ENCODE measurements around the gene TRMT5. TPM values are rescaled to one million over a fixed set of nuclear protein-coding genes. Genes with fewer than 3 reads are reported as not detected.

Gene TRMT5
- total and polyA plus RNA-seq, 10 of the 15 experiments (the other 5 are each of a cell fraction or from before 2014, with no cell fraction given), result 6.6 to 13.1 (median 9.4) TPM

DNA sequence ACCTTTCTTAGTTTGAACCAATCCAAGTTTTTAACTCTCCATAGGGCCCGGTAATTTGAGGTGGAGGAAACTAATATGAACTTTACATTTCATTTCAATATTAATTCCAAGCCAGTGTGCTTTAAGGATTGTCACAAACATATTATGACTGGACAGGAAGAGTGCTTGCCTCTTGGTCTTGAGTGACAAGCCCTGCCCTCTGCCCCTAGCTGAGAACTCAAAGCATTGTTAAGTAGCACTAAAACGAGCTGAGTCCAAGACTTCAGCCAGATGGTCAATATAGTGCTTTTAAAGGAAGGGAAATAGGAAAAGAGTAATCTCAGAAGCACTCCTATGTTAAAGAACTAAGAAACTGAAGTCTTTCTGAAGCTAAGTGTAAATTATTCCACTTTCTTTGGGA lies 17.1 kb downstream of the TRMT5 start (continued):
- TF ChIP-seq, protein P1, sequence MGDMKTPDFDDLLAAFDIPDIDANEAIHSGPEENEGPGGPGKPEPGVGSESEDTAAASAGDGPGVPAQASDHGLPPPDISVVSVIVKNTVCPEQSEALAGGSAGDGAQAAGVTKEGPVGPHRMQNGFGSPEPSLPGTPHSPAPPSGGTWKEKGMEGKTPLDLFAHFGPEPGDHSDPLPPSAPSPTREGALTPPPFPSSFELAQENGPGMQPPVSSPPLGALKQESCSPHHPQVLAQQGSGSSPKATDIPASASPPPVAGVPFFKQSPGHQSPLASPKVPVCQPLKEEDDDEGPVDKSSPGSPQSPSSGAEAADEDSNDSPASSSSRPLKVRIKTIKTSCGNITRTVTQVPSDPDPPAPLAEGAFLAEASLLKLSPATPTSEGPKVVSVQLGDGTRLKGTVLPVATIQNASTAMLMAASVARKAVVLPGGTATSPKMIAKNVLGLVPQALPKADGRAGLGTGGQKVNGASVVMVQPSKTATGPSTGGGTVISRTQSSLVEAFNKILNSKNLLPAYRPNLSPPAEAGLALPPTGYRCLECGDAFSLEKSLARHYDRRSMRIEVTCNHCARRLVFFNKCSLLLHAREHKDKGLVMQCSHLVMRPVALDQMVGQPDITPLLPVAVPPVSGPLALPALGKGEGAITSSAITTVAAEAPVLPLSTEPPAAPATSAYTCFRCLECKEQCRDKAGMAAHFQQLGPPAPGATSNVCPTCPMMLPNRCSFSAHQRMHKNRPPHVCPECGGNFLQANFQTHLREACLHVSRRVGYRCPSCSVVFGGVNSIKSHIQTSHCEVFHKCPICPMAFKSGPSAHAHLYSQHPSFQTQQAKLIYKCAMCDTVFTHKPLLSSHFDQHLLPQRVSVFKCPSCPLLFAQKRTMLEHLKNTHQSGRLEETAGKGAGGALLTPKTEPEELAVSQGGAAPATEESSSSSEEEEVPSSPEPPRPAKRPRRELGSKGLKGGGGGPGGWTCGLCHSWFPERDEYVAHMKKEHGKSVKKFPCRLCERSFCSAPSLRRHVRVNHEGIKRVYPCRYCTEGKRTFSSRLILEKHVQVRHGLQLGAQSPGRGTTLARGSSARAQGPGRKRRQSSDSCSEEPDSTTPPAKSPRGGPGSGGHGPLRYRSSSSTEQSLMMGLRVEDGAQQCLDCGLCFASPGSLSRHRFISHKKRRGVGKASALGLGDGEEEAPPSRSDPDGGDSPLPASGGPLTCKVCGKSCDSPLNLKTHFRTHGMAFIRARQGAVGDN (IDR thresholded peaks at IDR 0.05), result no peak
- TF ChIP-seq SMAD1 (IDR thresholded peaks at IDR 0.05; ENCODE audit: low read depth, partially characterized antibody), result no peak

DNA sequence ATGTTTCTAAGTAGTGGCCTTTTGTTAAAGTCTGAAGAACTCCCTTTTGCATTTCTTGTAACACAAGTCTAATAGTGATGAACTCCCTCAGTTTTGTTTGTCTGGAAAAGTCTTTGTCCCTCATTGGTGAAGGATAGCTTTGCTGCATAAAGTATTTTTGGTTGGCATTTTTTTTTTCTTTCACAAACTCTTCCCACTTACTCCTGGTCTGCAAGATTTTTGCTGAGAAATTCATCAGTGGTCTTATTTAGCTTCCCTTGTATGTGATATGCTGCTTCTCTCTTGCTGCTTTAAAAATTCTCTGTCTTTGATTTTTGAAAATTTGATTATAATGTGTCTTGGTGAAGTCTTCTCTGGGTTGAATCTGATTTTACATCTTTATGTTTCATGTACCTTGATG lies 22.7 kb downstream of the TRMT5 start:
- Histone ChIP-seq H3K27me3 (replicated peaks in 1 of 2; ENCODE audit: control insufficient read depth in 2 of 2, insufficient read depth in 2 of 2, low read length in 1 of 2) (no peaks in the 10 kb centered on the region), H2AFZ (ENCODE audit: control insufficient read depth, low read depth, low read length) (no peak overlapping the region), H3K27ac (ENCODE audit: control insufficient read depth, insufficient read depth) (no peak overlapping the region), H3K4me3 (no peak overlapping the region), H3K9ac (ENCODE audit: control insufficient read depth, insufficient read depth, low read length) (no peak overlapping the region), H3K79me2 (ENCODE audit: control insufficient read depth, insufficient read depth, low read length) (no peaks in the 10 kb centered on the region), H3K4me2 (ENCODE audit: control insufficient read depth, insufficient read depth) (no peak overlapping the region), H3K36me3 (ENCODE audit: control insufficient read depth in 2 of 2, insufficient read depth in 2 of 2, low read length in 1 of 2) (no peaks in the 10 kb centered on the region), H3K4me1 (ENCODE audit: control insufficient read depth, insufficient read depth, low read length) (no peaks in the 10 kb centered on the region), H4K20me1 (ENCODE audit: control insufficient read depth, insufficient read depth) (no peaks in the 10 kb centered on the region), H3K9me3 (replicated peaks; ENCODE audit: control insufficient read depth, insufficient read depth, low read length) (peaks cover 6% of the 10 kb centered on the region)
- intact Hi-C loops (cut with micrococcal nuclease; ENCODE audit: unreplicated experiment) (no loop called here), in situ Hi-C loops (cut with MboI) (no loop called here)
- DNase-seq (ENCODE audit: low read depth, low spot score) (no peak), FAIRE-seq (peak; percentile 54), ATAC-seq (no peak)
- TF ChIP-seq CBX5 (IDR thresholded peaks at IDR 0.05; ENCODE audit: low read depth) (peak; percentile 96; the same call in 1 of the 2 replicates), MXI1 (IDR thresholded peaks at IDR 0.05; ENCODE audit: low read depth, low read length) (no peak)
- ChIA-PET POLR2A (no interaction called here), RAD21 (ENCODE audit: unreplicated experiment) (no interaction called here), CTCF (no interaction called here), SMC1A (ENCODE audit: uncharacterized antibody, unreplicated experiment) (interaction anchor here (0.6 to 1.4 kb wide), 2 partner anchors 10 to 247 kb away, joined by 3 to 4 read pairs; no protein-coding TSS in a partner anchor)
- BruUV-seq (replicated peaks), result no TSS peak

All from GM12878 (cell line).